WTC11 (cell line): ENCODE results near the gene ZSWIM4. TPM values are rescaled to one million over a fixed set of nuclear protein-coding genes. Genes with fewer than 3 reads are reported as not detected.

Experiments used
- CREM ChIP-seq: sonication (generic); formaldehyde crosslinking; IDR thresholded peaks from 2 replicates; pipeline ENCODE4 v1.8.1; 2022; ENCODE audit warnings: mild to moderate bottlenecking, missing genetic modification reagents, moderate library complexity
- ETV6 ChIP-seq: sonication (generic); formaldehyde crosslinking; IDR thresholded peaks from 2 replicates; pipeline ENCODE4 v1.8.1; 2022; ENCODE audit warnings: mild to moderate bottlenecking, missing genetic modification reagents
- GRHL2 ChIP-seq: fragments of 250-450 bp; sonication (Bioruptor Pico); IDR thresholded peaks from 2 replicates; pipeline ENCODE4 v1.8.0; 2022; ENCODE audit warnings: mild to moderate bottlenecking, moderate library complexity; ENCODE audit not compliant: insufficient replicate concordance, severe bottlenecking
- GTF2I ChIP-seq: fragments of 250-450 bp; sonication (Bioruptor Pico); conservative IDR thresholded peaks from 2 replicates; pipeline ENCODE4 v1.4.0; 2021; ENCODE audit warnings: mild to moderate bottlenecking
- HMGA2 ChIP-seq: fragments of 250-450 bp; sonication (Bioruptor Pico); IDR thresholded peaks from 2 replicates; pipeline ENCODE4 v1.4.0; 2021; ENCODE audit warnings: mild to moderate bottlenecking, moderate library complexity
- JUN ChIP-seq: sonication (generic); formaldehyde crosslinking; IDR thresholded peaks from 2 replicates; pipeline ENCODE4 v1.8.0; 2023; ENCODE audit warnings: mild to moderate bottlenecking, missing genetic modification reagents
- NFYB ChIP-seq: sonication (generic); formaldehyde crosslinking; conservative IDR thresholded peaks from 2 replicates; pipeline ENCODE4 v1.8.0; 2022; ENCODE audit warnings: low read depth, missing genetic modification reagents
- TCF7 ChIP-seq: sonication (generic); formaldehyde crosslinking; IDR thresholded peaks from 2 replicates; pipeline ENCODE4 v1.8.0; 2022; ENCODE audit warnings: mild to moderate bottlenecking, low read depth, missing genetic modification reagents, moderate library complexity
- TP53 ChIP-seq: sonication (generic); formaldehyde crosslinking; IDR thresholded peaks from 2 replicates; pipeline ENCODE4 v1.8.1; 2023; ENCODE audit warnings: mild to moderate bottlenecking, missing genetic modification reagents
- total RNA-seq: library from RNA; stranded (reverse); gene quantifications from 3 replicates; pipeline ENCODE4 v1.2.3, GENCODE V29; 2021
- TF ChIP-seq, protein P1 (sequence below): sonication (generic); formaldehyde crosslinking; conservative IDR thresholded peaks from 2 replicates; pipeline ENCODE4 v1.8.1; 2023; ENCODE audit warnings: mild to moderate bottlenecking, low read depth, missing genetic modification reagents, moderate library complexity
- TF ChIP-seq, protein P2 (sequence below): fragments of 250-450 bp; sonication (Bioruptor Pico); conservative IDR thresholded peaks from 2 replicates; pipeline ENCODE4 v1.9.0; 2021; ENCODE audit warnings: mild to moderate bottlenecking
- TF ChIP-seq, protein P3 (sequence below): sonication (generic); formaldehyde crosslinking; IDR thresholded peaks from 2 replicates; pipeline ENCODE4 v1.8.0; 2022; ENCODE audit warnings: mild to moderate bottlenecking, missing genetic modification reagents
- TF ChIP-seq, protein P4 (sequence below): sonication (generic); formaldehyde crosslinking; IDR thresholded peaks from 2 replicates; pipeline ENCODE4 v1.8.0; 2022; ENCODE audit warnings: mild to moderate bottlenecking, missing genetic modification reagents
- TF ChIP-seq, protein P5 (sequence below): sonication (generic); formaldehyde crosslinking; IDR thresholded peaks from 2 replicates; pipeline ENCODE4 v1.8.1; 2023; ENCODE audit warnings: mild to moderate bottlenecking, missing genetic modification reagents
- TF ChIP-seq, protein P6 (sequence below): fragments of 250-450 bp; sonication (Bioruptor Pico); IDR thresholded peaks from 2 replicates; pipeline ENCODE4 v2.1.2; 2022; ENCODE audit warnings: mild to moderate bottlenecking, moderate library complexity
- TF ChIP-seq, protein P7 (sequence below): fragments of 250-450 bp; sonication (Bioruptor Pico); IDR thresholded peaks from 2 replicates; pipeline ENCODE4 v1.8.0; 2021; ENCODE audit warnings: mild to moderate bottlenecking

ZSWIM4 gene
- total RNA-seq, 1 experiment from 2014 or later: 33.4 TPM

DNA sequence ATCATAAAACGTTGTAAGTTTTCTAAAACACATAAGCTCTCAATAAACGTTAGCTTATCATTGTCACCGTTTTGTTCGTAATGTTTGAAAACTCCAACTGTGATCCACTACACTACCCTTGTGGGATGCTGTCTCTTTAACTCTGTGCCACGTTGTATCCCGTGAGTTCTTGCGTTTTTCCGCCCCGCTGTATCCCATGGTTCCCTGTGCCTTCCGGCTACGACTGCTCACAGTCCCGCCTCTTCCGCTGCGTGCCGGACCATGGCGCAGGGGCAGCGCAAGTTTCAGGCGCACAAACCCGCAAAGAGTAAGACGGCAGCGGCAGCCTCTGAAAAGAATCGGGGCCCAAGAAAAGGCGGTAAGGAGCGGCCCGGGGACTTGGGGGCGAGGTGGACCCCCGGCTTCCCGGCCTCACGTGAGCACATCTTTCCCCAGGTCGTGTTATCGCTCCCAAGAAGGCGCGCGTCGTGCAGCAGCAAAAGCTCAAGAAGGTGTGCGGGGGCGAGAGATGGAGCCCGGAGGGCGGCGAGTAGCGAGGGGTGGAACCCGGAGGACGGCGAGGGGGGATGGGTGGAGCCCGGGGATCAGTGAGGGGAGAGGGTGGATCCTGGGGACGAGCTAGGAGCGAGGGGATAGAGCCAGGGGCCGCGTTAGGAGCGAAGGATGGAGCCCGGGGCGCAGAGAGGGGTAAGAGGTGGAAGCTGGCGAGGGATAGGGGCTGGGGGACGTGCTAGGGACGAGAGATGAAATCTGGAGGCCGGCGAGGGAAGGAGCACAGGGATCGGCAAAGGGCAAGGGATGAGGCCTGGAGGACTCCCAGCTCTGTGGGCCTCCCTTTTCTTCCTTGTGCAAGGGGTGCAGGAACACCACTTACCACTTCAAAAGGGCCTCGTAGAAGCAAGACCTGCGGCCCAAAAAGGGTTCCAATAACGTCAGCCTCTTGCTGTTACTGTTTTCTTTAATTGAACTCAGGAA, 20.7 kb upstream of the ZSWIM4 start, which contains the start of gene C19orf53 (continued):
- TF ChIP-seq, protein P1, sequence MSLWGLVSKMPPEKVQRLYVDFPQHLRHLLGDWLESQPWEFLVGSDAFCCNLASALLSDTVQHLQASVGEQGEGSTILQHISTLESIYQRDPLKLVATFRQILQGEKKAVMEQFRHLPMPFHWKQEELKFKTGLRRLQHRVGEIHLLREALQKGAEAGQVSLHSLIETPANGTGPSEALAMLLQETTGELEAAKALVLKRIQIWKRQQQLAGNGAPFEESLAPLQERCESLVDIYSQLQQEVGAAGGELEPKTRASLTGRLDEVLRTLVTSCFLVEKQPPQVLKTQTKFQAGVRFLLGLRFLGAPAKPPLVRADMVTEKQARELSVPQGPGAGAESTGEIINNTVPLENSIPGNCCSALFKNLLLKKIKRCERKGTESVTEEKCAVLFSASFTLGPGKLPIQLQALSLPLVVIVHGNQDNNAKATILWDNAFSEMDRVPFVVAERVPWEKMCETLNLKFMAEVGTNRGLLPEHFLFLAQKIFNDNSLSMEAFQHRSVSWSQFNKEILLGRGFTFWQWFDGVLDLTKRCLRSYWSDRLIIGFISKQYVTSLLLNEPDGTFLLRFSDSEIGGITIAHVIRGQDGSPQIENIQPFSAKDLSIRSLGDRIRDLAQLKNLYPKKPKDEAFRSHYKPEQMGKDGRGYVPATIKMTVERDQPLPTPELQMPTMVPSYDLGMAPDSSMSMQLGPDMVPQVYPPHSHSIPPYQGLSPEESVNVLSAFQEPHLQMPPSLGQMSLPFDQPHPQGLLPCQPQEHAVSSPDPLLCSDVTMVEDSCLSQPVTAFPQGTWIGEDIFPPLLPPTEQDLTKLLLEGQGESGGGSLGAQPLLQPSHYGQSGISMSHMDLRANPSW (CRISPR knock-in tag): no peak
- TF ChIP-seq NFYB (CRISPR knock-in tag) (no peak), GRHL2 (CRISPR knock-in tag) (no peak), HMGA2 (CRISPR knock-in tag) (no peak), ETV6 (peak; percentile 79), TP53 (no peak), CREM (CRISPR knock-in tag) (peak; percentile 84), JUN (CRISPR knock-in tag) (0 out of 2 replicates have a peak, but pooled peaks have one; percentile 55), GTF2I (CRISPR knock-in tag) (no peak), TCF7 (CRISPR knock-in tag) (no peak)
- TF ChIP-seq, protein P2, sequence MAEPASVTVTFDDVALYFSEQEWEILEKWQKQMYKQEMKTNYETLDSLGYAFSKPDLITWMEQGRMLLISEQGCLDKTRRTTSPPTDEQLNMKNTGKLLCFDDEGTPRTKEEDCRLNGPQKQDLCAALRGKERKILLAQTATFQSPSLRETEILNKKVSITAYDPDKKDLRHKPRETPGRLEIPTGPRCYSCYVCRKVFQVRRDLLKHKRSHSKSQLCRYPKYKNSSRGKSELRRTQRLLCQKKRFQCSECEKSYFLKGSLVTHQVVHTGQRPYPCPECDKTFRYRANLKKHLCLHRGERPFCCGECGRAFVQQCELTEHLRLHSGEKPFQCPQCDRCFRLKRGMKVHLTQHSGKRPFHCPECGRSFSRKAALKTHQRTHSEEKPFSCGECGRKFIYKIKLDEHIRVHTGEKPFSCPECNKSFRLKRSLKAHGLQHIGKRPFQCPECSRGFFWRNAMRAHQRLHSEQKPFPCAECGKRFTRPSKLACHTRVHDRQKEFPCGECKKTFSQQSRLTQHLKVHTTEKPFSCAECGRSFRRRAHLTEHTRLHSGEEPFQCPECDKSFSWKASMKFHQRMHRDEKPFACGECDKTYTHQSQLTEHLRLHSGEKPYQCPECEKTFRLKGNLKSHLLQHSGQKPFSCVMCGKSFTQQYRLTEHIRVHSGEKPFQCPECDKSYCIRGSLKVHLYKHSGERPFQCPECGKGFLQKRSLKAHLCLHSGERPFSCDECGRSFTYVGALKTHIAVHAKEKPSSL: no peak
- TF ChIP-seq, protein P3, sequence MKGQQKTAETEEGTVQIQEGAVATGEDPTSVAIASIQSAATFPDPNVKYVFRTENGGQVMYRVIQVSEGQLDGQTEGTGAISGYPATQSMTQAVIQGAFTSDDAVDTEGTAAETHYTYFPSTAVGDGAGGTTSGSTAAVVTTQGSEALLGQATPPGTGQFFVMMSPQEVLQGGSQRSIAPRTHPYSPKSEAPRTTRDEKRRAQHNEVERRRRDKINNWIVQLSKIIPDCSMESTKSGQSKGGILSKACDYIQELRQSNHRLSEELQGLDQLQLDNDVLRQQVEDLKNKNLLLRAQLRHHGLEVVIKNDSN: peak; percentile 57; the same call in 1 of the 2 replicates
- TF ChIP-seq, protein P4, sequence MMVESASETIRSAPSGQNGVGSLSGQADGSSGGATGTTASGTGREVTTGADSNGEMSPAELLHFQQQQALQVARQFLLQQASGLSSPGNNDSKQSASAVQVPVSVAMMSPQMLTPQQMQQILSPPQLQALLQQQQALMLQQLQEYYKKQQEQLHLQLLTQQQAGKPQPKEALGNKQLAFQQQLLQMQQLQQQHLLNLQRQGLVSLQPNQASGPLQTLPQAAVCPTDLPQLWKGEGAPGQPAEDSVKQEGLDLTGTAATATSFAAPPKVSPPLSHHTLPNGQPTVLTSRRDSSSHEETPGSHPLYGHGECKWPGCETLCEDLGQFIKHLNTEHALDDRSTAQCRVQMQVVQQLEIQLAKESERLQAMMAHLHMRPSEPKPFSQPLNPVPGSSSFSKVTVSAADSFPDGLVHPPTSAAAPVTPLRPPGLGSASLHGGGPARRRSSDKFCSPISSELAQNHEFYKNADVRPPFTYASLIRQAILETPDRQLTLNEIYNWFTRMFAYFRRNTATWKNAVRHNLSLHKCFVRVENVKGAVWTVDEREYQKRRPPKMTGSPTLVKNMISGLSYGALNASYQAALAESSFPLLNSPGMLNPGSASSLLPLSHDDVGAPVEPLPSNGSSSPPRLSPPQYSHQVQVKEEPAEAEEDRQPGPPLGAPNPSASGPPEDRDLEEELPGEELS: peak; percentile 76; the same call in 1 of the 2 replicates
- TF ChIP-seq, protein P5, sequence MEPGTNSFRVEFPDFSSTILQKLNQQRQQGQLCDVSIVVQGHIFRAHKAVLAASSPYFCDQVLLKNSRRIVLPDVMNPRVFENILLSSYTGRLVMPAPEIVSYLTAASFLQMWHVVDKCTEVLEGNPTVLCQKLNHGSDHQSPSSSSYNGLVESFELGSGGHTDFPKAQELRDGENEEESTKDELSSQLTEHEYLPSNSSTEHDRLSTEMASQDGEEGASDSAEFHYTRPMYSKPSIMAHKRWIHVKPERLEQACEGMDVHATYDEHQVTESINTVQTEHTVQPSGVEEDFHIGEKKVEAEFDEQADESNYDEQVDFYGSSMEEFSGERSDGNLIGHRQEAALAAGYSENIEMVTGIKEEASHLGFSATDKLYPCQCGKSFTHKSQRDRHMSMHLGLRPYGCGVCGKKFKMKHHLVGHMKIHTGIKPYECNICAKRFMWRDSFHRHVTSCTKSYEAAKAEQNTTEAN (CRISPR knock-in tag): no peak
- TF ChIP-seq, protein P6, sequence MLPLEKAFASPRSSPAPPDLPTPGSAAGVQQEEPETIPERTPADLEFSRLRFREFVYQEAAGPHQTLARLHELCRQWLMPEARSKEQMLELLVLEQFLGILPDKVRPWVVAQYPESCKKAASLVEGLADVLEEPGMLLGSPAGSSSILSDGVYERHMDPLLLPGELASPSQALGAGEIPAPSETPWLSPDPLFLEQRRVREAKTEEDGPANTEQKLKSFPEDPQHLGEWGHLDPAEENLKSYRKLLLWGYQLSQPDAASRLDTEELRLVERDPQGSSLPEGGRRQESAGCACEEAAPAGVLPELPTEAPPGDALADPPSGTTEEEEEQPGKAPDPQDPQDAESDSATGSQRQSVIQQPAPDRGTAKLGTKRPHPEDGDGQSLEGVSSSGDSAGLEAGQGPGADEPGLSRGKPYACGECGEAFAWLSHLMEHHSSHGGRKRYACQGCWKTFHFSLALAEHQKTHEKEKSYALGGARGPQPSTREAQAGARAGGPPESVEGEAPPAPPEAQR (CRISPR knock-in tag): no peak
- TF ChIP-seq, protein P7, sequence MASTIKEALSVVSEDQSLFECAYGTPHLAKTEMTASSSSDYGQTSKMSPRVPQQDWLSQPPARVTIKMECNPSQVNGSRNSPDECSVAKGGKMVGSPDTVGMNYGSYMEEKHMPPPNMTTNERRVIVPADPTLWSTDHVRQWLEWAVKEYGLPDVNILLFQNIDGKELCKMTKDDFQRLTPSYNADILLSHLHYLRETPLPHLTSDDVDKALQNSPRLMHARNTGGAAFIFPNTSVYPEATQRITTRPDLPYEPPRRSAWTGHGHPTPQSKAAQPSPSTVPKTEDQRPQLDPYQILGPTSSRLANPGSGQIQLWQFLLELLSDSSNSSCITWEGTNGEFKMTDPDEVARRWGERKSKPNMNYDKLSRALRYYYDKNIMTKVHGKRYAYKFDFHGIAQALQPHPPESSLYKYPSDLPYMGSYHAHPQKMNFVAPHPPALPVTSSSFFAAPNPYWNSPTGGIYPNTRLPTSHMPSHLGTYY: 0 out of 2 replicates have a peak, but pooled peaks have one; percentile 46
- TF ChIP-seq, all 79 proteins: peak for 27
